Forelimb muscle (tissue), 1 donor: ENCODE measurements around the gene FBXL17. TPM values are rescaled to one million over a fixed set of nuclear protein-coding genes. Genes with fewer than 3 reads are reported as not detected.

ENCODE experiments used
- DNase-seq: peaks from one replicate; pipeline ENCODE4 v3.0.0-alpha.2; 2013; ENCODE audit warnings: low read depth
- polyA plus RNA-seq: library from polyadenylated mRNA; unstranded; fragments of 120-200 nt; gene quantifications from one replicate; pipeline ENCODE4 v1.2.1, GENCODE V29; 2013; ENCODE audit not compliant: insufficient read length

The FBXL17 gene
- polyA plus RNA-seq, 1 donor = 22.1 TPM

DNA sequence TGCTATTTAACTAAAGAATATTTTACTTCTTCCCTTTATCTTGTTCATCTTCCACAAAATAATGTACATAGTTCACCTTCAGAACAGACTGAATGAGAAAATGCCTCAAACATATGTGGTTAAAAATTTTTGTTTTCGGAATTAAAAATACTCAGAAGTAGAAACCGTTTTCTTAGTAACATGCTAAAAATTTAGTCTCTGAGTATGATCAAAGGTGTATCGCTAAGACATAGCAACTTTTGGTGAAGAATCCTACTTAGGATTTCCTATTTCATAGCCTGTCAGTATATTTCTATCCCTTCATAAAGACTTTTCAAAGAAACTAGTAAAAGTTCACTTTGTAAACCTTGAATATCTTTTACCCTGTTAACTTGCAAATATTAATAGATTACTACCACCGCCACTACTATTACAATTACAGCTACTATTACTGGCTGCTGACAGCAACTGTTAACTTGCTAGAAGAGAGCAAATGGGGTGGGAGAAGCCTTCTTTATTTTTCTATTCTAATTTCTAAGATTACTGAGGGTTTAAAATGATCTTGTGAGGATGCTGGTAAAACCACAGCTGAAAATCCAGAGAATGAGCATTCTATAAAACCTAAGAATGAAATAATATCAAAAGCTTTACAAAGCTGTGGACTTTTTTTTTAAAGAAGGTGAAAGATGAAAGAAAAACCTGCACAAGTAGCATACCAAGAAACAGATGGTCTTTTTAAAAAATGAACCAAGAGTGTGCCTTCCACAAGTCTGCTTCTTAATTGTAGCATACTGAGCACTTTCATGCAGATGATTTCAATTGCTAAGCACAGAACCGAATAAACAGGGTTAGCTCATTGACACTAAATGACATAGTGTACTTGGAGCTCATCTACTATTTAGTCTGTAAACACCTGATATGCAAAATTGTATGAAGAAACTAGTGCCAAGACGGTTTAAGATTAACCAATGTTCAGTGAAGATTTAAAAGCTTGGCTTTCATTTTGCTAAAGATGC lies 464.9 kb downstream of the FBXL17 start:
- no peak for DNase-seq

DNA sequence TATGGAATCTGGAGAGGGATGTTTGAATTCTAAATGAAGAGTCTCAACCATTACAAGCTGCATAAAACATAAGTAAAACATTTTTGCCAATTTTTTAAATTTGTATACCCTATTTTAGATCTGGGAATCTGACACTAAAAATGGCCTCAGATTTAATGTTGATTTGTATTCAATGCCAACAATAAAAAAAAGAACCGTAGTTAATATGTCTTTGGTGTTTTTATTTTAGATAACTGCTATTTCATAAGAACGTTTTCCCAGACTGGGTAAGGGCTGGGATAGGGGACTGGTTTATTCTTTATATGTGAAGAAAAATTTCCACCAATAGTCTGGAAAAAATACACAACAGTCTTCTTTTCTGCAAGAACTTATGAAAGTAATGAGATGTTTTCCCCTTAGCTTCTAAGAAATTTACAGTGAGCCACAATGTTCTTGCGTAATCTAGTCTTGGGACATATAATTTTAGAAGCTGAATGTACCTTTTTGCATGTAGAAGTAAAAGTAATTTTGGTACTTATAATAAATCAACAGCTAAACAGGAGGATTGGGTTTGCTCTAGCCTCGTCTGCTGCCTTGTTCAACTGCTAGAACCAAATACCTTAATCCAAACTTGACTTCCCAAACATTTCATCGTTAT lies 466.6 kb downstream of the FBXL17 start:
- DNase-seq = no peak

DNA sequence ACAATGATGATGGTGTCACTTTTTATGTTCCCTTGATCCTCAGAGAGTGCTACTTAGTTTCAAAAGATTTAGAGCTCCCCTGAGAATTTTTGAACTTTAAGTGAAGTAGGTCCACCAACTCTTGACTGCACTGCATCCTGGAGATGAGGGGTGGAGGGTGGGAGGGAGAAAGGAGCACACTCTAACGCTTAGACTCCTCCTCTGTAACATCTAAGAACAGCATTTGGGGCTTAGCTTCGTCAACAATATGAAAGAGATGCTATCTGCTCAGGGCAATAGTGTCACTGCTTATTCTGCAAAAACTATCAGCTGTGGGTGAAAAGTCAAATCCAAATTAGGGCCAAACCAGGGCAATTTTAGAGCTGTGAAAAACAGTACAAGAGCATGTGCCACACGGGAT lies 468.4 kb downstream of the FBXL17 start:
- DNase-seq = no peak

DNA sequence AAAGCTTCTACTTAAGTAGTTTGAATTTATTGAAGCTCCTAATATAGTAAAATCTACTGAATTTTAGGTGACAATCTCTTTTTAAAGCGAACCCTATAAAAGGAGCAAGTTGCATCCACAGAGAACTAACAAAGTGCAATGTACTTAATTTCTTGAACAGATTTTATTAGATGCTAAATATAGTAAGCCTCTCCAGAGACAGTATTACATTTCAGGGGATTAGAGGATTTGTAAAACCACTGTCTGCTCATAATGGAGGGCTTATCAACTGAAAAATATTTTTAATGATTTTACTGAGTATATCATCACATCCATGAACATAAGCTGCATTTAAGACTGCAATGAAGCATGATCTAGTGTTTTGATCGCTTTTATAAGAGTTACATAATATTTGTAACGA lies 481.2 kb downstream of the FBXL17 start:
- no peak for DNase-seq

DNA sequence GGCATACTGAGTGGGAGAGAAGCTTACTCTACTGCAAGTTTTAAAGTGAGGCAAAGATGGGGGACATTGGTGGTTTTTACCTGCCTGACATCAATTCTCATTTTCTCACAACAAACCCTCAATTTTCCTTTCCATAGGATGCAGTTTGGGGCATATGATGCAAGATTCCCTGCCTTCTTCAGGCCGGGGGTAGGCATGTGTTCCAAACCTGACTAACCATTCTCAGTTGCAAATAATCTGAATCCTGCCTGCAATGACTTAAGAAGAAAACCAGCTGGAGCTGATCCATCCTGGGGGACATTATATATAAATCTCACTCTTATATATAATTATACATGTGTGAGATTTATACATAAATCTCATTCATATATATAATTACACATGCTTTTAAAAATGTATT lies 487.5 kb downstream of the FBXL17 start:
- no peak for DNase-seq

DNA sequence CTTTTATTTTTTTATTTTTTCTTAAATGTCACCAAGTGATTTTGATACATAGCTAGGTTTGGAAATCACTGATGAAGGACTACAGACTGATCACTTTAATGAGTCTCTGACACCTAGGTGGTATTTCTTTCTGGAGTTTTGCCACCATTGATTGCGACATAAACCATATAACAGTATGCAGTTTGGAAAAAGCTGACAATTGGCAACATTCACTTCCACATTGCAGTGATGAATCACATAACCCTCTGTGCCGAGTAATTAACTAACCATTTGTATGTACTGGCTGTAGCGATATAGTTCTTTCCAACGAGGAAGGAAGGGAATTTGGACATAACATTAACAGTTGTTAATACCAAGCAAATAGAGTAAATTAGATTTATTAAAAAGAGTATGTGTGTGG lies 488.3 kb downstream of the FBXL17 start:
- no peak for DNase-seq

DNA sequence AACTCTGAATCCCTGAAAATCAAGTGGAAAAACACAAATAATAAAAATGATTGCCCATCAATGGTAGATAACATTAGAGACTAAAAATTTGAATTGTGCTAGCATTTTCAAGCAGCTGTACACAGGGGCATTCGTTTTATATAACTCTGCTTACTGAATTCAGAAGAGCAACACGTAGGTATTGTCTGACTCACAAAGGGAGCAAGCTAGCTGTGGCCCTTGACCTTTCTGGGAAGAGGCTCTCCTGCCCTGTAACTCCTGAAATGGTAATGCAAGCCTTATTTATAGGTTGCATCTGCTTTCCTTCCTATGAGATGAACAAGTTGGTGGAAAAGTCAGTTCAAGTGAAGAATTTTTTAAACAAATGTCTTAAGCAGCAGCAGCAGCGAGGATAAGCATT lies 492.5 kb downstream of the FBXL17 start:
- no peak for DNase-seq

DNA sequence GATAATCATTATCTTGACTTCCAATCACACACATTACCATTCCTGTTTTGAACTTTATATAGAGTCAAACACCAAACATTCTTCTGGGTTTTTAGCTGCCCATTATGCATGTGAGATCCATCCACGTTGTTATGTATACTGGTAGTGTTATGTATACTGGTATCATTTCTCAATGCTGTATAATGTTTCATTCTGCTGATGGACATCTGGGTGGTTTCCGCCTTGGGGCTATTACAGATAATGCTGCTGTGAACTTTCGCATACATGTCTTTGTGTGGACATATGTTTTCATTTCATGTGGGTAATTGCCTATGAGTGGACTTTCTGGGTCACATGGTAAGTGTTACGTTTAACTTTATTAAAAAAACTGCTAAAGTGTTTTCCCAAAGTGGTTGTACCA lies 493.4 kb downstream of the FBXL17 start:
- DNase-seq = no peak

DNA sequence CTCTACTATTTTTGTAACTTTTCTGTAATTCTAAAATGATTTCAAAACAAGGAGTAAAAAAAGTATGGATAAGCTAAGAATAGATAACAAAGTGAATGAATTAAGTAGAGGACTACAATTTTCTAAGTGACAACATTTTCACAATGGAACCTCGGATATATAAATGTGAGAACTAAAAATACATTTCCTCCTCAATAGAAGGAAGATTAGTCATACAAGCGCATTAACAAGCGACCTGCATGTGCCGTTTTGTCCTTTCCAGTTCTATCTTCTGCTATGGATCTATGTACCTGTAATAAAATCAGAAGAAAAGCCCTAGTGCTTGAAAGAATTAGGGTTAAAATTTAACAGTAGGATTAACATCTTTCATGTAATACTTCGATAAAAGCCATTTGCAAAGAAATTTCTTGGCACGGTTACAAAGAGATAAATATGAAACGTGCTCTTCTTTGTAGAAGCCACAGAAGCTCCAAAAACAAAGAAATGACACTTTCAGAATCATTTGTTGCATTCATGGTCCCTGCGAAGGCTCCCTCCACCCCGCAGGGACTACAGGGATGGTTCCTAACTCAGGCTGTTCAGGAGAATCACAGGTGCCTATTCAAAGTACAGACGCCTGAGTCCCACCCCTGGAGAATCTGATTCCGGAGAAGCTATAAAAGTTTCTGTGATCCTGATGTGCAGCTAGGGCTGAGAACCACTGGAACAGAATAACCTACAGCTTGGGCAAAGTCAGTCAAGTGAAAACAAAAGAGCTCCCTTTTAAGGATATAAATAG lies 494.5 kb downstream of the FBXL17 start:
- no peak for DNase-seq

DNA sequence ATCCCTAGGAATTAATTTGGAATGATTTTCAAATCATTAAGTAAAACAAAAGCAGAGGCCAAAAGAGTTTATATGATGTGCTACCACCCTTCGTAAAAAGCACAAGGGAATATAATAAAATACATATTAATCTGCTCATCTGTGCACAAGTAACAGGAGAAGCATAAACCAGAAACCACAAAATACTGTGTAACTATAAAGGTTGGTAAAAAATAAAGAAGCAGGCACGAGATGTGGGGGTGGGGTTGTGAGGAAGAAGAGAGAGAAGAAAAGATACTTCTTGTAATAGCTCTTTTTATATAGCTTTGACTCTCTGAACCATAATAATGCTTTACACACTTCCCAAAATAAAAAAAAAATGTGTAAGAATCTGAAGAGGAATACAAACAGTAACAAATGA lies 496.3 kb downstream of the FBXL17 start:
- no peak for DNase-seq

DNA sequence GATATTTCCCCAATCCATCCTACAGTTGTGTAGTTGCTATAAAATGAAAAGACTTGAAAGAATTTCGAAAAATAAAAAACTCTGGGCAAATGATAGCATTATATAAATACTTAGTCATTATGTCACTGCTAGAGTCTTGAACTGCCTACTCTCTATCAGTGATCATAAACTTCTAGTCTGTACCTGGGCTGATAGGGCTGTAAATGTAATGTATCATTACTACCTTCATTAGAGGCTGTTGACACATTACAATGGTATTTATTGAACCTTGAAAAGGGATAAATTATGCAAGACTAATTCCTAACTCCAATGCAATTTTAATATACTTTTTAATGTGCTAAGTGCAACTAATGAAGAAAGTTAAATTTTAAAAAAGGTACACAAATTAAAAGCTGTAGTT lies 497.0 kb downstream of the FBXL17 start:
- DNase-seq = no peak

DNA sequence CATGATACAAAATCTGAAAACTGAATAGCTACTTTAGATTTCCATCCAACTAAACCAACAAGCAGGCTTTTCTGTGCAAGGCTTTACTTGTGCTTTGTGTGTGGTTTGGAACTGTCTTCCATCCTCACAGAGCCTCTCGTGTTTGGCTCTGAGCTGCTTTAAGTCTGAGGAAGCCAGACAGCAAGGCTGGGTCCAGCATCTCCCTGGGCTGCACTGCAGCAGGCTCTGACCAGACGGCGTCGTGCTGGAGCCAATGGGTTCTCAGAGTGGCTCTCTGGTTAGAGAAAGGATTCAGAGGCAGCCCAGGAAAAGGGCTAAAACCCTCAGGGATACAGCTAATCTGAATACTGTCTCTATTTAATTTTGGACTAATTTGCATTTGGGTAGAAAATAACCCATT lies 503.2 kb downstream of the FBXL17 start:
- DNase-seq = no peak

DNA sequence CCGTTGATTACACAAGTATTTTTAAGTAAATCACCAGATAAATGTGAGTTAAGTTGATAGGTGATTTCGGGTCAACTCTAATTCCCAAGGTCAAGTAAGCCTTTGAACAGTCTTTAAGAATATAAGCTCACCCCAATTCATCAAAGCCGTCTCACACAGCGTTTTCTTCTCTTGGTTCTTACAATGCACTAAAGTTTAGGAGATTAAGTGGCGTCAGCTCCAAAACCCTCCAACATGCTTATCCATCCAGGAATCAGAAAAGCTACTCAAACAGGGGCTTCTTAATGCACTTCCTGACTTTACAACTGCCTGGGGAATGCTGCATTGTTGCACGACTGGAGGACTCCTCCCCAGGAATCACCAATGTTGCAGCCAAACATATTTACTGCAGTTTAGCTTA lies 505.0 kb downstream of the FBXL17 start:
- DNase-seq = no peak

DNA sequence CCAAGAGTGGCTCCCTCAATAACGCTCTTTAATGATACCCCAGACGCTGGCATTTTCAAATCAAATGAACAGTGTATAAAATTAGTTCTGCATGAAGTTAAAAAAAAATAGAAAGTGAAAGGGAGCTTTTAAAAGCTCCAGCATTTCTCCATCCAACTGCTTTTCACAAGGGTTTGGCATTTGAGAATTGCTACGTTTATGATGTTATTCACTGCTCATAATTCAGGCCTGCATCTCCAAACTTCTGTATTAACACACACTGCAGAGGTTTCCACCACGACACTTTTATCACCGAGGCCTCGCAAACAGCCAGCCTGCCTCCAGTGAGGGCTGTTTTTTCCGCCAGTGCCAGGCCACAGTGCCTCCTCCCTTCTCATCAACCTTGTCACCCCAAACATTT lies 505.6 kb downstream of the FBXL17 start:
- DNase-seq = no peak

DNA sequence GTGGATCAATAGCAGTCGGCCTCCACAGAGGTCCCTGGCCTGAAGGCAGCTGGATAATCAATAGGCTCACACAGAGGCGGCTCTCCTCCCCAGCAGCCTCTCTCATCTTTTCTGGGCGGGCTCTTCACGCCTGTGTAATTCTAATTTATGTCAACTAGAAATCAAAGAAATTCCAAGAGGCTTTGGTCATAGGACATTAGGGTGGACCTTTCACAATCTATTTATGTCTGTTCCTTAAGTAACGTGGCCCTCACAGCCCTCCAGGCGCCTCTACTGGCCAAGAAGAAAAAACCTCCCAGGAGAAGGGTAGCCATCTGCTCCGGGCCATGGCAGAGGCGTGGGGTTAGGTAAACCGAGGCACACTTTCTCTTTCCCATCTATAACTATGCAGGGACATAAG lies 506.1 kb downstream of the FBXL17 start:
- no peak for DNase-seq

DNA sequence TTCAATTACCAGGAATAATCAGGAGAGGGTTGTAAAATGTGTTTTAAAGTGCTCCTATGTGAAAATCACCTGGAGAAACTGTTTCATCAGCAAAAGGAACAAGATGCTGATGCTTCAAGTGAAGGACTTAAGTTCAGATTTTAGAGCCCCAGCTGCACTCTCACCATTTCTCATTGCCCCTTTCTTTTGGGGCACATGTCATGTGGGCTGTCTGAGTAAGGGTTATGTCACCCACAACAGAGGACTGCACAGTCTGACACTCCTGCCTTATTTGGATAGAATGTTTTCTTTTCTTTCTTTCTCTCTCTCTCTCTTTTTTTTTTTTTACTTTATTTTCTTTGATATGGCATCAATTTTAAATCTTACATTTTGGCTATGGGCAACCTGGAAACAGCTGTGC lies 507.1 kb downstream of the FBXL17 start:
- DNase-seq = no peak

DNA sequence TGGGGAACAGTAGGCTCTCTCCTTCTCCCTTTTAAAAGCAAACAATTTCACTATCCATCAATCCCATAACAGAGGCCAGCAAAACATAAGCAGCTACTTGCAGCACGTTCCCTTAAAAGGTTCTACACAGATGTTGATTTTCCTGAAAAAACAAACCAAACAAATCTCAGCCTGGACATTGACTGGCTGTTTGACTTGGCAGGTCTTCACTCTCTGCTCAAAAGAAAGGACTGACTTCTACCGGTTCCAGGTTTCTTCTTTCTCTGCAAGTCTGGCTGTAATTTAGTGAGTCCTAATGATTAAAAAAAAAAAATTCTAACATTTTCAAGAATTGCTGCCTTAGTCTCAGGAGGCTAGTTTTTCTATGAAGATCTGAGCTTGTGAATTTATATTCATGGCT lies 508.0 kb downstream of the FBXL17 start:
- no peak for DNase-seq

DNA sequence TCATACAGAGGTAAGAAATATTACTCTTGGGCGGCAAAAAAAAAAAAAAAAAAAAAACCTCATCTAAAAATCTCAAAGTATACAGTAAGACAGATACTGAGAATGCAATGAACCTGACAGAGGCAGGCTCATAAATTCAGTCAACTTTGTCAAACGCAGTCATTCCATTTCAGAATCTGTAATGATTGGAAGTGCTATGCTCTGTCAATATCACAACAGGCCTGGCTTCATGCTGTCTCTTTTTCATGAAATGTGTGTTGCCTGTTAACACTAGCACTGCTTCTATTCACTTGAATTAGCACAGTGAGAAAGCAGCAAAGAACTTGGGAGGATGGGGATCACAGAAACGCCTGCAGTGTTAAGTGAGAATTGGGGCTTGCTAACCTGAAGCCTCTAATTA lies 510.9 kb downstream of the FBXL17 start:
- DNase-seq = no peak

DNA sequence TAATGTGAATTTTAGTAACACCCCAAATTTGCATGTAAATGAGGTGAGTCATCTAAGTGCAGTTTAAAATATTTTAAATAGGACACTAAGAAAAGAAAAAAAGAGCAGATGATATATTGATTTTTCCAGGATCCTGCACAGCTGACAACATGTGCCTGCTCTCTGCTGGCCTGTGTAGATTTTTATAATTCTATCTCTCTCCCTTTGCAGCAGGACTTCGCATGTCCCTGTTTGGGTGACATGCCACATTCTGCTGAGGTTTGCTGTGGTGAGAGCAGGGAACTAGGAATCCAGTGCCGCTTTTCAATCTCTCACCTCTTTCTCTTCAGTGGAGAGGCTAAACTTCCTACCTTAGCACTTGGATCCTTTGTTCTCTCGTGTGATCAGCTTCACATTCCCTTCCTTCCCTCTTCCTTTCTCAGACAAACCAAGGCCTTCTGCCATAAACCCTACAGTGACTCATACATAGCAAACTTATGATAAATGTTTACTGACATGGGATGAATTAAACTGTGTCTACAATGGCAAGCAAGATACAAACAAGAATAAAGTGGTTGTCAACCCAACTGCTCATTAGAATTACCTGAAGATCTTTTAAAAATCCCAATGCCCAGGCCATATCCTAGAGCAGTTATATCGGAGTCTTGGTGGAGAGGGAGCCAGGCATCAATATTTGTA lies 512.3 kb downstream of the FBXL17 start:
- no peak for DNase-seq

DNA sequence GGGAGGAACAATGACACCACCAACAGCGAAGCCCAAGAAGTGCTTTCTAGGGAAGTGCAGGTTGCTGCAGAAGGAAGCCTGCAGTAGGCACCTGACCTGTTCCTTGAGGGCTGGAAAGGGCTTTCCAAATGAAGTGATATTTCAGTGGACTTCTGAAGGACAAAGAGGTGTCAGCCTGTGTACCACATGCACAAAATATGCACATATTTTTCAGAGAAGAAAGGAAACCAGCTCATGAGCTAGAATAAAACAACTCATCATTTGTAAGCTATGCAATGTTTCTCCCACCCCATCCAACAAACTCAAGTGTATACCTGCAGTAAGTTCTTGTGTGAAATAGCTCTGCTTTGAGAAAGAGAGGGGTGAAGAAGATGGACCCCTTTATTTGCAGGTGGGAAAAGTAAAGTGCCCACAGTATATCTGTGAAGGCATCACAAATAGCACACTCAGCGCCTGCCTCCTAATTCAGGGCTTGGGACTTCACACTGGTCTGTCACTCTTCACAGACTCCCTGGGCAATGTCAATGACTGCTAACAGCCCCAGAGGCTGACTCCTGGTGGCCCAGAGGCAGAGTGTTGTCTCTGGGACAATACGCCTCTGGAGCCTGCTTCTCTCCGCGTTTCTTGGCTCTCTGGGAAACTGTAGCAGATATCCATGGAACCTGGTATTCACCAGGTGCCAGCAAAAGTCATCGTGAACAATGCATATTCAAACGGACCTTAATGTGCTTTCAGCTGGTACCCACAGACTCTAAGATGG lies 513.1 kb downstream of the FBXL17 start:
- DNase-seq = no peak

DNA sequence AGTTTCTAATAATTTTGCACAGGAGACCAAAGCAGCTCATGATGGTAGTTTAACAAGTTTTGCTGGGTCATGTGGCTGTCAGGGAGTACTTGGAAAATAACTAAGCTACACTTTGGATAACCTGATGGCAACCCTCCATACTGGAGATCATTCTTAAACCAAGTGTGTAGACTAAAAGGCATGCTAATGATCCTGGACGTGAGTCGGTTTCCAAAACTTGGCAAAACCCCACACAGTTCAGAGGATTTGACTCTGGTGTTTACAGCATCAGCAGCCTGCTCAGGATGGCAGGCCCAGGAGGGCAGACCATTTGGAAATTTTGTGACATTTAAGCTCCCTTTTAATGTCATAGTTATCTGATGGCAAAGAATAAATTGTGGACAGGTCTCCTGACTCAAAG lies 514.6 kb downstream of the FBXL17 start:
- DNase-seq = no peak
